IMR-90 (cell line): ENCODE measurements around the gene ARHGEF17. TPM values are rescaled to one million over a fixed set of nuclear protein-coding genes. Genes with fewer than 3 reads are reported as not detected.

ENCODE experiments used
- ATAC-seq: fragments of 200-7000 bp; cut with Tn5 transposase; 2 replicates; pipeline ENCODE4 v1.9.1; 2020; ENCODE audit warnings: low read depth, mild to moderate bottlenecking, moderate library complexity
- BruUV-seq: library from RNA; stranded (reverse); fragments of 400-500 nt; replicated peaks from 2 replicates; lab custom pipeline; 2021; lab: Mats Ljungman, UMichigan
- CTCF ChIA-PET: fragments of 300-600 bp; formaldehyde crosslinking; extraction: SDS; loops from one replicate; lab custom pipeline; 2021; ENCODE audit warnings: antibody characterized with exemption; lab: Yijun Ruan, JAX
- POLR2A ChIA-PET: fragments of 300-600 bp; sonication (Branson Sonifier 250); formaldehyde crosslinking; loops from one replicate; lab custom pipeline; 2022; ENCODE audit warnings: antibody characterized with exemption; ENCODE audit not compliant: unreplicated experiment; lab: Charles Lee
- DNase-seq: peaks from one replicate; pipeline ENCODE4 v3.0.0; 2013
- H2AFZ ChIP-seq: replicated peaks from 2 replicates; pipeline ENCODE3; 2013; ENCODE audit warnings: low read length, mild to moderate bottlenecking; ENCODE audit not compliant: poor library complexity
- H2AK5ac ChIP-seq: 2 replicates; pipeline ENCODE4 v1.6.1; 2013; ENCODE audit warnings: low read depth, low read length, inconsistent platforms
- H2AK9ac ChIP-seq: replicated peaks from 2 replicates; pipeline ENCODE3; 2013; ENCODE audit warnings: mild to moderate bottlenecking, low read depth, low read length, moderate library complexity; ENCODE audit not compliant: poor library complexity
- H2BK120ac ChIP-seq: 2 replicates; pipeline ENCODE4 v1.6.1; 2013; ENCODE audit warnings: low read depth, low read length, inconsistent platforms
- H2BK15ac ChIP-seq: 3 replicates; pipeline ENCODE4 v1.6.1; 2013; ENCODE audit warnings: low read depth, low read length, inconsistent platforms
- H2BK20ac ChIP-seq: 2 replicates; pipeline ENCODE4 v1.6.1; 2013; ENCODE audit warnings: low read depth, mild to moderate bottlenecking, inconsistent platforms, low read length, moderate library complexity
- H2BK5ac ChIP-seq: 2 replicates; pipeline ENCODE4 v1.6.1; 2013; ENCODE audit warnings: mild to moderate bottlenecking, low read depth, low read length, inconsistent platforms; ENCODE audit not compliant: poor library complexity, severe bottlenecking
- H3K14ac ChIP-seq: replicated peaks from 2 replicates; pipeline ENCODE4 v1.6.1; 2013; ENCODE audit warnings: low read depth, low read length, inconsistent platforms
- H3K18ac ChIP-seq: 2 replicates; pipeline ENCODE4 v1.6.1; 2013; ENCODE audit warnings: low read depth, low read length, control low read depth
- H3K23ac ChIP-seq: 2 replicates; pipeline ENCODE4 v1.6.1; 2013; ENCODE audit warnings: low read depth, low read length, inconsistent platforms
- H3K27ac ChIP-seq: 2 replicates; pipeline ENCODE4 v1.5.1; 2013; ENCODE audit warnings: mild to moderate bottlenecking, control low read depth, low read length; ENCODE audit not compliant: insufficient read depth
- H3K27me3 ChIP-seq: 2 replicates; pipeline ENCODE4 v1.6.1; 2013; ENCODE audit warnings: low read length; ENCODE audit not compliant: control insufficient read depth, insufficient read depth
- H3K36me3 ChIP-seq: 2 replicates; pipeline ENCODE4 v1.6.1; 2013; ENCODE audit warnings: low read length, mixed read lengths; ENCODE audit not compliant: control insufficient read depth, insufficient read depth
- H3K4ac ChIP-seq: 2 replicates; pipeline ENCODE4 v1.6.1; 2013; ENCODE audit warnings: low read depth, low read length, inconsistent platforms
- H3K4me1 ChIP-seq: 2 replicates; pipeline ENCODE4 v1.6.1; 2013; ENCODE audit warnings: low read length, mixed read lengths; ENCODE audit not compliant: control insufficient read depth, insufficient read depth
- H3K4me2 ChIP-seq: 2 replicates; pipeline ENCODE4 v1.6.1; 2013; ENCODE audit warnings: low read depth, mild to moderate bottlenecking, control low read depth, low read length, moderate library complexity
- H3K4me3 ChIP-seq: 2 replicates; pipeline ENCODE4 v1.5.1; 2013; ENCODE audit warnings: low read depth, mild to moderate bottlenecking, control low read depth, low read length, moderate library complexity; ENCODE audit not compliant: insufficient read depth
- H3K56ac ChIP-seq: 2 replicates; pipeline ENCODE4 v1.6.1; 2013; ENCODE audit warnings: low read length, inconsistent platforms; ENCODE audit not compliant: insufficient read depth; ENCODE audit errors: extremely low read depth
- H3K79me1 ChIP-seq, 2 experiments: 2 replicates each; pipeline ENCODE4 v1.6.1; 2013; ENCODE audit warnings: low read length in 2 of 2, inconsistent platforms in 1 of 2, low read depth in 1 of 2
- H3K9ac ChIP-seq: 2 replicates; pipeline ENCODE4 v1.6.1; 2013; ENCODE audit warnings: low read depth, low read length, control low read depth
- H3K9me1 ChIP-seq: 2 replicates; pipeline ENCODE4 v1.6.1; 2013; ENCODE audit warnings: low read length, inconsistent platforms; ENCODE audit not compliant: insufficient read depth
- H3K9me3 ChIP-seq: 2 replicates; pipeline ENCODE4 v1.6.1; 2013; ENCODE audit warnings: low read length; ENCODE audit not compliant: control insufficient read depth, insufficient read depth
- H4K20me1 ChIP-seq: 2 replicates; pipeline ENCODE4 v1.6.1; 2013; ENCODE audit warnings: low read length, inconsistent platforms; ENCODE audit not compliant: insufficient read depth
- H4K5ac ChIP-seq: 2 replicates; pipeline ENCODE4 v1.6.1; 2013; ENCODE audit warnings: mild to moderate bottlenecking, low read depth, low read length, control low read depth
- H4K8ac ChIP-seq, 2 experiments: 2 replicates each; pipeline ENCODE4 v1.6.1; 2013; ENCODE audit warnings: low read depth in 2 of 2, low read length in 2 of 2, control low read depth in 1 of 2, inconsistent platforms in 1 of 2
- H4K91ac ChIP-seq: 2 replicates; pipeline ENCODE4 v1.6.1; 2013; ENCODE audit warnings: low read depth, low read length, inconsistent platforms; ENCODE audit not compliant: insufficient read depth
- BHLHE40 ChIP-seq: fragments of 150-350 bp; IDR thresholded peaks from 2 replicates; pipeline ENCODE4 v1.6.1; 2016; ENCODE audit warnings: mild to moderate bottlenecking, low read depth, low read length
- CEBPB ChIP-seq: IDR thresholded peaks from 2 replicates; pipeline ENCODE4 v1.6.1; 2012; ENCODE audit warnings: low read depth, low read length, improper control_type of control experiment
- CHD1 ChIP-seq: IDR thresholded peaks from 2 replicates; pipeline ENCODE4 v1.6.1; 2012; ENCODE audit warnings: low read depth, low read length, improper control_type of control experiment
- FOS ChIP-seq: fragments of 150-350 bp; IDR thresholded peaks from 2 replicates; pipeline ENCODE4 v1.6.1; 2016; ENCODE audit warnings: low read depth, low read length
- MAFK ChIP-seq: IDR thresholded peaks from 2 replicates; pipeline ENCODE4 v1.6.1; 2012; ENCODE audit warnings: low read depth, low read length, improper control_type of control experiment
- MAZ ChIP-seq: IDR thresholded peaks from 2 replicates; pipeline ENCODE4 v1.6.1; 2012; ENCODE audit warnings: low read depth, mild to moderate bottlenecking, low read length, improper control_type of control experiment, moderate library complexity, borderline replicate concordance
- MXI1 ChIP-seq: IDR thresholded peaks from 2 replicates; pipeline ENCODE4 v1.6.1; 2012; ENCODE audit warnings: low read depth, mild to moderate bottlenecking, low read length, moderate library complexity, borderline replicate concordance
- NFE2L2 ChIP-seq: fragments of 150-350 bp; IDR thresholded peaks from 2 replicates; pipeline ENCODE4 v1.6.1; 2016; ENCODE audit warnings: low read depth, mild to moderate bottlenecking, low read length
- POLR2A ChIP-seq: IDR thresholded peaks from 2 replicates; pipeline ENCODE4 v1.6.1; 2012; ENCODE audit warnings: mild to moderate bottlenecking, low read depth, low read length
- RAD21 ChIP-seq: IDR thresholded peaks from 2 replicates; pipeline ENCODE4 v1.6.1; 2012; ENCODE audit warnings: low read length, improper control_type of control experiment
- RCOR1 ChIP-seq: IDR thresholded peaks from 2 replicates; pipeline ENCODE4 v1.6.1; 2012; ENCODE audit warnings: mild to moderate bottlenecking, low read length, improper control_type of control experiment; ENCODE audit not compliant: insufficient replicate concordance
- RFX5 ChIP-seq: IDR thresholded peaks from 2 replicates; pipeline ENCODE4 v1.8.0; 2012; ENCODE audit warnings: low read depth, mild to moderate bottlenecking, low read length, moderate library complexity
- SMC3 ChIP-seq: fragments of 150-350 bp; IDR thresholded peaks from 2 replicates; pipeline ENCODE4 v1.6.1; 2016; ENCODE audit warnings: low read depth, mild to moderate bottlenecking, antibody characterized with exemption, low read length, moderate library complexity
- WGBS, 2 experiments: methylation state at CpG; one replicate each; pipeline versions ENCODE4 v1.1.5 to v1.1.7; 2013; ENCODE audit warnings: missing lambda C conversion rate in 2 of 2; ENCODE audit not compliant: insufficient read length in 1 of 2; ENCODE audit errors: extremely low coverage in 2 of 2; 5-methylcytosine and 5-hydroxymethylcytosine counted together
- dilution Hi-C: fragments of 300-500 bp; cut with HindIII; formaldehyde crosslinking; loops from one replicate; pipeline ENCODE4 v1.14.3; 2018; ENCODE audit warnings: low sequenced_read_pairs; ENCODE audit not compliant: unreplicated experiment
- in situ Hi-C: fragments of 300-500 bp; cut with MboI; formaldehyde crosslinking; loops from 3 replicates; pipeline ENCODE4 v1.14.3; 2019; ENCODE audit warnings: low sequenced_read_pairs, inconsistent platforms, mixed read lengths
- intact Hi-C: fragments of 100-400 bp; cut with micrococcal nuclease; formaldehyde crosslinking; loops from 2 replicates; pipeline ENCODE4 v1.10.0; 2022
- polyA plus RNA-seq, 3 experiments: library from polyadenylated mRNA; depleted of rRNA; stranded (reverse); fragments of >200 nt; gene quantifications; 2 replicates each; pipeline ENCODE4 v1.2.3, GENCODE V29; 2012; ENCODE audit warnings: low replicate concordance in 1 of 3
- total RNA-seq: library from RNA; depleted of rRNA; stranded (reverse); fragments of >200 nt; gene quantifications from 2 replicates; pipeline ENCODE4 v1.2.3, GENCODE V29; 2012
- TF ChIP-seq, protein P1 (sequence below): conservative IDR thresholded peaks from 2 replicates; pipeline ENCODE4 v1.5.1; 2012; ENCODE audit warnings: mild to moderate bottlenecking, low read depth, low read length, improper control_type of control experiment
- TF ChIP-seq, protein P2 (sequence below): fragments of 150-350 bp; IDR thresholded peaks from 2 replicates; pipeline ENCODE4 v1.6.1; 2017; ENCODE audit warnings: mild to moderate bottlenecking, antibody characterized with exemption, low read length, low read depth
- TF ChIP-seq, protein P3 (sequence below): fragments of 150-350 bp; IDR thresholded peaks from 2 replicates; pipeline ENCODE4 v1.6.1; 2016; ENCODE audit warnings: low read depth, mild to moderate bottlenecking, low read length, moderate library complexity, borderline replicate concordance

The ARHGEF17 gene
- total and polyA plus RNA-seq, 2 of the 4 experiments (the other 2 are of a cell fraction) = 21.7 to 97.7 TPM

DNA sequence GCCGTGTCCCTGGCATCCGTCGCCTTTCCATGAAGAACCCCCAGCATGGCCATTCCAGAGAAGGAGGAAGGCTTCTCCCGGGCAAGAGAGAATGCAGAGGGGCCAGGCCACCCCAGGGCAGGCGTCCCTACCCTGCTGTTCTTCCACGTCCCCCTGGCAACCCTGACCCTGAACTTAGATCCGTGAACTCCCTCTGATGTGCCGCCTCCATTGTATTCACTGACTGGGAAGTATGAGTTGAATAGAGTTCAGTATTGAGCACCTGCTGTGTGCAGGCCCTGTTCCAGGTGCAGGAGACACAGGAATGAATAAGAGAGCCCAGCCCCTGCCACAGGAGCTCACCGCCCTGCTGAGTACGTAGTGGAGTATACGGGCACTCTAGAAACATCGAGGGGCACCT is 39.0 kb downstream of the ARHGEF17 start:
- ATAC-seq (no peak), DNase-seq (no peak)
- TF ChIP-seq POLR2A (no peak), SMC3 (no peak), NFE2L2 (no peak), MAFK (no peak), CEBPB (no peak), FOS (no peak), BHLHE40 (no peak), RCOR1 (no peak), CHD1 (no peak), MXI1 (no peak), RFX5 (no peak), RAD21 (no peak), MAZ (no peak)
- TF ChIP-seq, protein P1, sequence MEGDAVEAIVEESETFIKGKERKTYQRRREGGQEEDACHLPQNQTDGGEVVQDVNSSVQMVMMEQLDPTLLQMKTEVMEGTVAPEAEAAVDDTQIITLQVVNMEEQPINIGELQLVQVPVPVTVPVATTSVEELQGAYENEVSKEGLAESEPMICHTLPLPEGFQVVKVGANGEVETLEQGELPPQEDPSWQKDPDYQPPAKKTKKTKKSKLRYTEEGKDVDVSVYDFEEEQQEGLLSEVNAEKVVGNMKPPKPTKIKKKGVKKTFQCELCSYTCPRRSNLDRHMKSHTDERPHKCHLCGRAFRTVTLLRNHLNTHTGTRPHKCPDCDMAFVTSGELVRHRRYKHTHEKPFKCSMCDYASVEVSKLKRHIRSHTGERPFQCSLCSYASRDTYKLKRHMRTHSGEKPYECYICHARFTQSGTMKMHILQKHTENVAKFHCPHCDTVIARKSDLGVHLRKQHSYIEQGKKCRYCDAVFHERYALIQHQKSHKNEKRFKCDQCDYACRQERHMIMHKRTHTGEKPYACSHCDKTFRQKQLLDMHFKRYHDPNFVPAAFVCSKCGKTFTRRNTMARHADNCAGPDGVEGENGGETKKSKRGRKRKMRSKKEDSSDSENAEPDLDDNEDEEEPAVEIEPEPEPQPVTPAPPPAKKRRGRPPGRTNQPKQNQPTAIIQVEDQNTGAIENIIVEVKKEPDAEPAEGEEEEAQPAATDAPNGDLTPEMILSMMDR = no peak
- TF ChIP-seq, protein P2, sequence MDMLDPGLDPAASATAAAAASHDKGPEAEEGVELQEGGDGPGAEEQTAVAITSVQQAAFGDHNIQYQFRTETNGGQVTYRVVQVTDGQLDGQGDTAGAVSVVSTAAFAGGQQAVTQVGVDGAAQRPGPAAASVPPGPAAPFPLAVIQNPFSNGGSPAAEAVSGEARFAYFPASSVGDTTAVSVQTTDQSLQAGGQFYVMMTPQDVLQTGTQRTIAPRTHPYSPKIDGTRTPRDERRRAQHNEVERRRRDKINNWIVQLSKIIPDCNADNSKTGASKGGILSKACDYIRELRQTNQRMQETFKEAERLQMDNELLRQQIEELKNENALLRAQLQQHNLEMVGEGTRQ = no peak
- TF ChIP-seq, protein P3, sequence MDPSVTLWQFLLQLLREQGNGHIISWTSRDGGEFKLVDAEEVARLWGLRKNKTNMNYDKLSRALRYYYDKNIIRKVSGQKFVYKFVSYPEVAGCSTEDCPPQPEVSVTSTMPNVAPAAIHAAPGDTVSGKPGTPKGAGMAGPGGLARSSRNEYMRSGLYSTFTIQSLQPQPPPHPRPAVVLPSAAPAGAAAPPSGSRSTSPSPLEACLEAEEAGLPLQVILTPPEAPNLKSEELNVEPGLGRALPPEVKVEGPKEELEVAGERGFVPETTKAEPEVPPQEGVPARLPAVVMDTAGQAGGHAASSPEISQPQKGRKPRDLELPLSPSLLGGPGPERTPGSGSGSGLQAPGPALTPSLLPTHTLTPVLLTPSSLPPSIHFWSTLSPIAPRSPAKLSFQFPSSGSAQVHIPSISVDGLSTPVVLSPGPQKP = no peak
- Histone ChIP-seq H4K8ac (no peak overlapping the region), H2AK9ac (no peak overlapping the region), H3K9me3 (no peaks in the 10 kb centered on the region), H2BK120ac (no peak overlapping the region), H2BK5ac (no peak overlapping the region), H2AK5ac (no peak overlapping the region), H3K14ac (no peak overlapping the region), H3K36me3 (peaks cover 23% of the 10 kb centered on the region), H3K18ac (no peak overlapping the region), H3K4me1 (peaks cover 24% of the 10 kb centered on the region), H3K27ac (no peak overlapping the region), H3K56ac (no peak overlapping the region), H3K27me3 (no peaks in the 10 kb centered on the region), H3K4me3 (no peak overlapping the region), H2BK20ac (no peak overlapping the region), H2BK15ac (no peak overlapping the region), H3K4ac (no peak overlapping the region), H4K5ac (no peak overlapping the region), H3K23ac (no peak overlapping the region), H3K79me1 (peaks cover 23 to 90% of the 10 kb centered on the region in 2 experiments; a peak in 3 of 4 replicates), H4K91ac (no peak overlapping the region), H3K9ac (no peak overlapping the region), H2AFZ (no peak overlapping the region), H3K9me1 (peaks cover 13% of the 10 kb centered on the region; the same call in 1 of the 2 replicates), H3K4me2 (no peak overlapping the region), H4K20me1 (peaks cover 97% of the 10 kb centered on the region)
- in situ Hi-C loops = no loop called here
- BruUV-seq = no TSS peak
- WGBS, 2 experiments = 100% methylated on average over 3 of the region's 12 CpGs; no CpG with 5 or more reads in 1 of the 2 experiments
- dilution Hi-C loops = no loop called here
- intact Hi-C loops = no loop called here
- ChIA-PET POLR2A (no interaction called here), CTCF (no interaction called here)
